Lower leg skin (tissue), 3 donors: Measurements from ENCODE around the gene MRM3.

Experiments
- POLR2A ChIP-seq, 2 donors: fragments of 450-650 bp; IDR thresholded peaks; one replicate each; pipeline ENCODE4 v1.6.1; 2016 to 2017; ENCODE audit warnings: antibody characterized with exemption in 2 of 2, mild to moderate bottlenecking in 1 of 2, moderate library complexity in 1 of 2
- TF ChIP-seq, protein P1 (sequence below), 3 donors: fragments of 450-650 bp; IDR thresholded peaks; one replicate each; pipeline ENCODE4 v1.5.1; 2016; ENCODE audit warnings: antibody characterized with exemption in 3 of 3, mild to moderate bottlenecking in 3 of 3, moderate library complexity in 2 of 3

GRCh38 chr17:732902-733720 lies 49.0 kb upstream of the MRM3 start:
- TF ChIP-seq, protein P1, sequence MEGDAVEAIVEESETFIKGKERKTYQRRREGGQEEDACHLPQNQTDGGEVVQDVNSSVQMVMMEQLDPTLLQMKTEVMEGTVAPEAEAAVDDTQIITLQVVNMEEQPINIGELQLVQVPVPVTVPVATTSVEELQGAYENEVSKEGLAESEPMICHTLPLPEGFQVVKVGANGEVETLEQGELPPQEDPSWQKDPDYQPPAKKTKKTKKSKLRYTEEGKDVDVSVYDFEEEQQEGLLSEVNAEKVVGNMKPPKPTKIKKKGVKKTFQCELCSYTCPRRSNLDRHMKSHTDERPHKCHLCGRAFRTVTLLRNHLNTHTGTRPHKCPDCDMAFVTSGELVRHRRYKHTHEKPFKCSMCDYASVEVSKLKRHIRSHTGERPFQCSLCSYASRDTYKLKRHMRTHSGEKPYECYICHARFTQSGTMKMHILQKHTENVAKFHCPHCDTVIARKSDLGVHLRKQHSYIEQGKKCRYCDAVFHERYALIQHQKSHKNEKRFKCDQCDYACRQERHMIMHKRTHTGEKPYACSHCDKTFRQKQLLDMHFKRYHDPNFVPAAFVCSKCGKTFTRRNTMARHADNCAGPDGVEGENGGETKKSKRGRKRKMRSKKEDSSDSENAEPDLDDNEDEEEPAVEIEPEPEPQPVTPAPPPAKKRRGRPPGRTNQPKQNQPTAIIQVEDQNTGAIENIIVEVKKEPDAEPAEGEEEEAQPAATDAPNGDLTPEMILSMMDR (IDR thresholded peaks at IDR 0.05), result no peak
- no peak for TF ChIP-seq POLR2A (IDR thresholded peaks at IDR 0.05)
